ENCODE results near the gene KDM4B.
"Not testable (repeated sequence)": the region's sequence is repeated elsewhere in the genome, so short reads cannot be mapped to it uniquely, and the experiment has no call there.

The KDM4B gene

GRCh38 chr19:4968462-4969291 is at the start of gene KDM4B:
KDM4B (plus strand) TSS chr19:4969113; CDS start chr19:5032891, 63,778 bp downstream.
- DNase-seq: peak; percentile 99

GRCh38 chr19:4922530-4923275 is 46.2 kb upstream of the KDM4B start:
- DNase-seq: no peak

GRCh38 chr19:4923276-4923747 is 45.6 kb upstream of the KDM4B start:
- no peak for DNase-seq

GRCh38 chr19:4929186-4929585 is 39.7 kb upstream of the KDM4B start:
- no peak for DNase-seq

- no peak for DNase-seq
Observed at GRCh38 chr19:4930664-4931063, 38.2 kb upstream of the KDM4B start.

- DNase-seq: no peak
Observed at GRCh38 chr19:4932711-4933110, 36.2 kb upstream of the KDM4B start.

GRCh38 chr19:4933528-4933927 is 35.4 kb upstream of the KDM4B start:
- DNase-seq: no peak

- DNase-seq: no peak
Observed at GRCh38 chr19:4935444-4935843, 33.5 kb upstream of the KDM4B start.

- no peak for DNase-seq
Observed at GRCh38 chr19:4937060-4937459, 31.9 kb upstream of the KDM4B start.

- not testable (repeated sequence) for DNase-seq
Observed at GRCh38 chr19:4938461-4938860, 30.5 kb upstream of the KDM4B start.

- DNase-seq: no peak
Observed at GRCh38 chr19:4939466-4939865, 29.4 kb upstream of the KDM4B start.

GRCh38 chr19:4941638-4942169 is 27.2 kb upstream of the KDM4B start:
- DNase-seq: not testable (repeated sequence)

- DNase-seq: not testable (repeated sequence)
Observed at GRCh38 chr19:4950650-4951049, 18.3 kb upstream of the KDM4B start.

GRCh38 chr19:4951656-4952055 is 17.3 kb upstream of the KDM4B start:
- no peak for DNase-seq

- no peak for DNase-seq
Observed at GRCh38 chr19:4952945-4953344, 16.0 kb upstream of the KDM4B start.

- not testable (repeated sequence) for DNase-seq
Observed at GRCh38 chr19:4954320-4955149, 14.4 kb upstream of the KDM4B start.

GRCh38 chr19:4955274-4955673 is 13.6 kb upstream of the KDM4B start:
- no peak for DNase-seq

- DNase-seq: no peak
Observed at GRCh38 chr19:4957981-4958380, 10.9 kb upstream of the KDM4B start.

- DNase-seq: no peak
Observed at GRCh38 chr19:4962085-4962619, 6.8 kb upstream of the KDM4B start.

GRCh38 chr19:4965061-4965460 is 3.9 kb upstream of the KDM4B start:
- DNase-seq: no peak

GRCh38 chr19:4966591-4966990 is 2.3 kb upstream of the KDM4B start:
- no peak for DNase-seq

- DNase-seq: no peak
Observed at GRCh38 chr19:4967738-4968461, 1.0 kb upstream of the KDM4B start.

Data from CD4-positive, alpha-beta T cell treated with Interleukin-6 for 4 hours (primary cell).